IPS-18c (cell line): ENCODE results near the gene CSRP3.
"Not testable (repeated sequence)": the region's sequence is repeated elsewhere in the genome, so short reads cannot be mapped to it uniquely, and the experiment has no call there.

Experiments
- H3K4me3 ChIP-seq: 2 replicates; pipeline ENCODE4 v1.7.0; 2013; ENCODE audit warnings: low read depth, mild to moderate bottlenecking, low read length, moderate library complexity; ENCODE audit not compliant: insufficient read depth
- H3K9me3 ChIP-seq: one replicate; pipeline ENCODE4 v1.6.1; 2013; ENCODE audit warnings: mild to moderate bottlenecking, low read length, moderate library complexity; ENCODE audit not compliant: control insufficient read depth, insufficient read depth

CSRP3 gene

GRCh38 chr11:19173004-19173689, 28.6 kb downstream of the CSRP3 start:
- Histone ChIP-seq H3K9me3 (no peaks in the 10 kb centered on the region), H3K4me3 (no peak overlapping the region)

GRCh38 chr11:19168090-19168489, 33.7 kb downstream of the CSRP3 start:
- Histone ChIP-seq H3K9me3 (no peaks in the 10 kb centered on the region), H3K4me3 (no peak overlapping the region)

GRCh38 chr11:19164881-19165280, 36.9 kb downstream of the CSRP3 start:
- Histone ChIP-seq H3K4me3 (no peak overlapping the region), H3K9me3 (no peaks in the 10 kb centered on the region)

GRCh38 chr11:19164230-19164855, 37.4 kb downstream of the CSRP3 start:
- no peaks in the 10 kb centered on the region for H3K9me3 ChIP-seq
- H3K4me3 ChIP-seq = no peak overlapping the region

- Histone ChIP-seq H3K4me3 (no peak overlapping the region), H3K9me3 (no peaks in the 10 kb centered on the region)
Measured at GRCh38 chr11:19163617-19164016, 38.2 kb downstream of the CSRP3 start.

GRCh38 chr11:19162951-19163505, 38.8 kb downstream of the CSRP3 start:
- Histone ChIP-seq H3K9me3 (no peaks in the 10 kb centered on the region), H3K4me3 (no peak overlapping the region)

- Histone ChIP-seq H3K9me3 (no peaks in the 10 kb centered on the region), H3K4me3 (no peak overlapping the region)
Measured at GRCh38 chr11:19161651-19162050, 40.1 kb downstream of the CSRP3 start.

- no peaks in the 10 kb centered on the region for H3K9me3 ChIP-seq
- H3K4me3 ChIP-seq = no peak overlapping the region
Measured at GRCh38 chr11:19160847-19161246, 40.9 kb downstream of the CSRP3 start.

- H3K9me3 ChIP-seq = peaks cover 3% of the 10 kb centered on the region
Measured at GRCh38 chr11:19156892-19157291, 44.9 kb downstream of the CSRP3 start.

GRCh38 chr11:19145319-19145718, 56.5 kb downstream of the CSRP3 start:
- no peak overlapping the region for H3K4me3 ChIP-seq
- H3K9me3 ChIP-seq = no peaks in the 10 kb centered on the region

More at GRCh38 chr11:19156892-19157291, 44.9 kb downstream of the CSRP3 start:
- no peak overlapping the region for H3K4me3 ChIP-seq

GRCh38 chr11:19136884-19137283, 64.9 kb downstream of the CSRP3 start:
- not testable (repeated sequence) for H3K4me3 ChIP-seq, H3K9me3 ChIP-seq

GRCh38 chr11:19134004-19134403, 67.8 kb downstream of the CSRP3 start:
- H3K4me3 ChIP-seq = no peak overlapping the region
- H3K9me3 ChIP-seq = peaks cover 6% of the 10 kb centered on the region
